Trophoblast cell (in vitro differentiated cells and primary cell): ENCODE measurements around the gene PRKAG1.

Source experiments
- DNase-seq, 2 donors: peaks; one replicate each; pipeline ENCODE4 v3.0.0-alpha.2; 2016
- H2AFZ ChIP-seq: 2 replicates; pipeline ENCODE4 v1.6.1; 2013; ENCODE audit warnings: low read length, moderate library complexity, mild to moderate bottlenecking; ENCODE audit not compliant: insufficient read depth, poor library complexity
- H2AK5ac ChIP-seq: 2 replicates; pipeline ENCODE4 v1.6.1; 2013; ENCODE audit warnings: mild to moderate bottlenecking, low read length
- H2BK120ac ChIP-seq: 2 replicates; pipeline ENCODE4 v1.6.1; 2013; ENCODE audit warnings: low read length, mild to moderate bottlenecking, moderate library complexity; ENCODE audit not compliant: insufficient read depth, poor library complexity
- H2BK12ac ChIP-seq: 2 replicates; pipeline ENCODE4 v1.6.1; 2013; ENCODE audit warnings: mild to moderate bottlenecking, low read length, moderate library complexity
- H2BK5ac ChIP-seq: 2 replicates; pipeline ENCODE4 v1.6.1; 2013; ENCODE audit warnings: low read length, low read depth, moderate library complexity, mild to moderate bottlenecking; ENCODE audit not compliant: poor library complexity
- H3K14ac ChIP-seq: 2 replicates; pipeline ENCODE4 v1.6.1; 2013; ENCODE audit warnings: mild to moderate bottlenecking, low read length
- H3K18ac ChIP-seq: 2 replicates; pipeline ENCODE4 v1.6.1; 2013; ENCODE audit warnings: mild to moderate bottlenecking, low read length
- H3K23ac ChIP-seq: 2 replicates; pipeline ENCODE4 v1.6.1; 2013; ENCODE audit warnings: low read length
- H3K27ac ChIP-seq: 2 replicates; pipeline ENCODE4 v1.5.1; 2013; ENCODE audit warnings: low read depth, mild to moderate bottlenecking, inconsistent platforms, low read length, moderate library complexity
- H3K27me3 ChIP-seq: 2 replicates; pipeline ENCODE4 v1.6.1; 2013; ENCODE audit warnings: inconsistent platforms, mild to moderate bottlenecking, low read length, moderate library complexity; ENCODE audit not compliant: insufficient read depth
- H3K36me3 ChIP-seq, 2 experiments: 1 replicate in 1 of 2; 2 replicates in 1 of 2; pipeline ENCODE4 v1.6.1; 2013; ENCODE audit warnings: low read length in 2 of 2, mild to moderate bottlenecking in 2 of 2, moderate library complexity in 1 of 2; ENCODE audit not compliant: insufficient read depth in 2 of 2, control insufficient read depth in 1 of 2
- H3K4ac ChIP-seq: 2 replicates; pipeline ENCODE4 v1.6.1; 2013; ENCODE audit warnings: low read depth, mild to moderate bottlenecking, low read length, moderate library complexity
- H3K4me1 ChIP-seq, 2 experiments: 1 replicate in 1 of 2; 2 replicates in 1 of 2; pipeline ENCODE4 v1.6.1; 2013; ENCODE audit warnings: low read length in 2 of 2, mild to moderate bottlenecking in 2 of 2, moderate library complexity in 1 of 2; ENCODE audit not compliant: insufficient read depth in 2 of 2, control insufficient read depth in 1 of 2
- H3K4me2 ChIP-seq: 2 replicates; pipeline ENCODE4 v1.6.1; 2013; ENCODE audit warnings: inconsistent platforms, mild to moderate bottlenecking, low read length, moderate library complexity
- H3K4me3 ChIP-seq: 2 replicates; pipeline ENCODE4 v1.5.1; 2013; ENCODE audit warnings: mild to moderate bottlenecking, low read depth, low read length, inconsistent platforms
- H3K79me1 ChIP-seq: one replicate; pipeline ENCODE4 v1.6.1; 2013; ENCODE audit warnings: low read length
- H3K79me2 ChIP-seq: 2 replicates; pipeline ENCODE4 v1.6.1; 2013; ENCODE audit warnings: low read length, mild to moderate bottlenecking; ENCODE audit not compliant: control insufficient read depth, insufficient read depth, poor library complexity
- H3K9ac ChIP-seq: 2 replicates; pipeline ENCODE4 v1.6.1; 2013; ENCODE audit warnings: mild to moderate bottlenecking, low read length
- H3K9me3 ChIP-seq: 2 replicates; pipeline ENCODE4 v1.6.1; 2013; ENCODE audit warnings: low read depth, mild to moderate bottlenecking, control low read depth, inconsistent platforms, low read length; ENCODE audit not compliant: insufficient read depth
- H4K12ac ChIP-seq: 2 replicates; pipeline ENCODE4 v1.6.1; 2013; ENCODE audit warnings: low read depth, mild to moderate bottlenecking, low read length, moderate library complexity
- H4K8ac ChIP-seq: 2 replicates; pipeline ENCODE4 v1.6.1; 2013; ENCODE audit warnings: low read depth, mild to moderate bottlenecking, low read length, moderate library complexity
- H4K91ac ChIP-seq: one replicate; pipeline ENCODE4 v1.6.1; 2013; ENCODE audit warnings: low read depth, mild to moderate bottlenecking, low read length, moderate library complexity
- WGBS: extraction: QIAGEN DNeasy Blood & Tissue Kit; methylation state at CpG from one replicate; pipeline ENCODE4 v1.1.7; 2013; ENCODE audit warnings: missing lambda C conversion rate; ENCODE audit not compliant: insufficient read length, insufficient coverage; ENCODE audit errors: extremely low coverage; 5-methylcytosine and 5-hydroxymethylcytosine counted together

PRKAG1 gene

DNA sequence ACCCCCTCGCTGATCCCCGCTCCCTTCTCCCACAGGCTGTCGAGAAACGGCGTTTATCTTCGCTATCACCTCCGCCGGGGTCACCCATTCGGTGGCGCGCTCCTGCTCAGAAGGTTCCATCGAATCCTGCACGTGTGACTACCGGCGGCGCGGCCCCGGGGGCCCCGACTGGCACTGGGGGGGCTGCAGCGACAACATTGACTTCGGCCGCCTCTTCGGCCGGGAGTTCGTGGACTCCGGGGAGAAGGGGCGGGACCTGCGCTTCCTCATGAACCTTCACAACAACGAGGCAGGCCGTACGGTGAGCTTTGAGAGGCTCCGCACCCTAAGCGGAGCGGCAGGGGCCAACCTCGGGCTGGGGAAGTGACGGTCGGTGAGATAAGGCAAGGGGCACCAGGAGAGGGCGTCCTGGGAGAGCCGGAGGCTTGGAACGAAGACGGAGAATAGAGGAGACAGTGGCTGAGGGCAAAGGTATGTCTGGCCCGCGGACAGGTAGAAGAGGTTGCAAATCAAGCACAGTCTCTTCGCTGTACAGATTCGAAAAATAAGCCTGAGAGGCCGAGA lies 38.1 kb downstream of the PRKAG1 start:
- Histone ChIP-seq H2AFZ (peak overlapping the region; percentile 32), H3K18ac (no peak overlapping the region), H3K27me3 (peaks cover 90% of the 10 kb centered on the region), H3K9me3 (peaks cover 9% of the 10 kb centered on the region), H4K12ac (no peak overlapping the region), H3K9ac (no peak overlapping the region), H3K36me3 (no peaks in the 10 kb centered on the region), H2BK120ac (no peak overlapping the region), H3K4me2 (peak overlapping the region; percentile 54), H2AK5ac (no peak overlapping the region), H3K23ac (no peak overlapping the region), H4K91ac (no peak overlapping the region), H4K8ac (no peak overlapping the region), H3K79me1 (no peaks in the 10 kb centered on the region), H3K27ac (no peak overlapping the region), H3K4me3 (peak overlapping the region; percentile 55), H3K79me2 (no peaks in the 10 kb centered on the region), H3K4ac (no peak overlapping the region), H3K4me1 (peaks cover 24 to 35% of the 10 kb centered on the region in 2 experiments), H2BK5ac (no peak overlapping the region), H3K14ac (no peak overlapping the region), H2BK12ac (no peak overlapping the region)
- peak; percentile 62 to 74 for DNase-seq
- WGBS: no CpG with 5 or more reads among the region's 46 CpGs

DNA sequence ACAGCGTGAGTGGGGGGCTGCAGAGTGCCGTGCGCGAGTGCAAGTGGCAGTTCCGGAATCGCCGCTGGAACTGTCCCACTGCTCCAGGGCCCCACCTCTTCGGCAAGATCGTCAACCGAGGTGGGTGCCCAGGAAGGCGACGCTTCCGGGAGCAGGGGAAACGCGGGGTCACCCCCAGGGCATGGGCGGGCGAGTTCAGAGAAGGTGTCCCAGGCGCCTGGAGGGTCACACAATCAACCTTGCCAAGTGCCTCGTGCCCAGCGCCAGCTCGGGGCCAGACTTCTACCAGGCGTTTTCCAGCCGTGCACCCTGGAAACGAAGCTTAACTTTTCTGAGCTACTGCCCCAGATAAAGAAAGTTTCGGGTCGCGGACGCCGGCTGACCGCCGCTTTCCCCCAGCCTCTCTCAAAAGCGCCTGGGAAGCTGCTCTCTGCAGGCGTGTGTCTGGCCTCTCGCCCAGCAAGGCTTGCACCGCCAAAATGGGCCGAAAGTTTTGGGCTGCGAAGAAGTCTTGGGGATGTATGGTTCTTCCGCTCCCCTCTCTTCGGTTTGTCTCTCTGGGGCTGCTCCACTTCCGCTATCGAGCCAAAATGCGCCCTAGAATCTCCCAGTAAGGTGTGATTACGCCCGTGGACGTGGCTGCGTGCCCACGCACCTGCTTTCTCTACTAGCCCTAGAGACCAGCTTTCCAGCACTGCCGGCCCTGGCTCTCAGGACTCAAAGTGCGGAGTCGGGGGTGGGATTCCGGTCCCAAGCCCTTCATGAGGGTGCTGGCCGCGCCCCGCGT lies 38.8 kb downstream of the PRKAG1 start:
- Histone ChIP-seq H4K91ac (no peak overlapping the region), H3K4ac (no peak overlapping the region), H3K9ac (no peak overlapping the region), H3K18ac (no peak overlapping the region), H2BK12ac (no peak overlapping the region), H3K79me2 (no peaks in the 10 kb centered on the region), H3K14ac (no peak overlapping the region), H3K9me3 (peaks cover 9% of the 10 kb centered on the region), H3K36me3 (no peaks in the 10 kb centered on the region), H2AFZ (peak overlapping the region; percentile 32), H3K23ac (no peak overlapping the region), H3K79me1 (no peaks in the 10 kb centered on the region), H2BK120ac (no peak overlapping the region), H3K4me1 (peaks cover 24 to 35% of the 10 kb centered on the region in 2 experiments), H2AK5ac (no peak overlapping the region), H4K8ac (no peak overlapping the region), H3K27ac (no peak overlapping the region), H2BK5ac (no peak overlapping the region), H3K4me3 (no peak overlapping the region), H4K12ac (no peak overlapping the region), H3K4me2 (peak overlapping the region; percentile 54), H3K27me3 (peaks cover 86% of the 10 kb centered on the region)
- WGBS: no CpG with 5 or more reads among the region's 55 CpGs
- DNase-seq: no peak

DNA sequence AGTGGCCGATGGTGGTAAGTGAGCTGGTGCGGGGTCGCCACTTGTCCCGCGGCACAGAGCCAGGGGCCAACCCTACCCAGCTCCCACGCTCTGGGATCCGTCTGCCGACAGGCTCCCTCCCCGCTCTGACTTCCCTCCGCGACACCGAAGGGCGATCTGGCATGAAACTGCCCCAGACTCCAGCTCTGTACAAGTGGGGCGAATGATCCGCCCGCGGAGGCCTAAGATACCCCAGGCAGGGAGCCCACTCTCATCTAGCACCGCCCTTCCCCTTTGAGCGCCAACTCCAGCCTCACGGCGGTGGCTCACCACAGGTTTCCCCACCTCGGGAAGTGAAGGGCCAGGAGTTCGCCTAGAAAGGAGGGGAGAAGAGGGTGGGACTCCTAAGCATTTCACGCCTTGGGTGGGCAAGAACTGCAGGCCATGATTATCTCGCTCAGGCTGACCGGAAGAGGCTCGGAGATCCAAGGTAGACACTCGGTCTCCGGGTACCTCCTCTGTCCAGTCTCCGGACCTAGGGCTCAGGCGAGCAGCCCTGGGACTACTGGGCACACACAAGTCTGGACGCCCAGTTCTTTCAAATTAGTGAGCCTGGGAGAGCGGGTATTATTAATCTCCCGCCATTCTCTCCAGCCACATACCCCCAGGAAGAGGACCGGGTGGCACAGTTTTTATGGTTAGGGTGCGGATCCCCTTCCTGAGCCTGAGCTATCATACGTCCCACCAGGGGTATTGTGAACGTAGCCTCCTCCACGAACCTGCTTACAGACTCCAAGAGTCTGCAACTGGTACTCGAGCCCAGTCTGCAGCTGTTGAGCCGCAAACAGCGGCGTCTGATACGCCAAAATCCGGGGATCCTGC lies 39.6 kb downstream of the PRKAG1 start:
- Histone ChIP-seq H3K79me2 (no peaks in the 10 kb centered on the region), H2AK5ac (no peak overlapping the region), H3K27ac (no peak overlapping the region), H3K14ac (no peak overlapping the region), H3K4me3 (no peak overlapping the region), H3K4me1 (peaks cover 24 to 35% of the 10 kb centered on the region in 2 experiments), H4K8ac (no peak overlapping the region), H4K91ac (no peak overlapping the region), H3K27me3 (peaks cover 78% of the 10 kb centered on the region), H3K4me2 (peak overlapping the region; percentile 40), H2BK12ac (no peak overlapping the region), H3K9me3 (peaks cover 9% of the 10 kb centered on the region), H2BK120ac (no peak overlapping the region), H3K4ac (no peak overlapping the region), H2BK5ac (no peak overlapping the region), H3K79me1 (no peaks in the 10 kb centered on the region), H3K9ac (no peak overlapping the region), H3K36me3 (no peaks in the 10 kb centered on the region), H3K18ac (no peak overlapping the region), H2AFZ (peak overlapping the region; percentile 9), H4K12ac (no peak overlapping the region), H3K23ac (no peak overlapping the region)
- no CpG with 5 or more reads among the region's 45 CpGs for WGBS
- no peak for DNase-seq

DNA sequence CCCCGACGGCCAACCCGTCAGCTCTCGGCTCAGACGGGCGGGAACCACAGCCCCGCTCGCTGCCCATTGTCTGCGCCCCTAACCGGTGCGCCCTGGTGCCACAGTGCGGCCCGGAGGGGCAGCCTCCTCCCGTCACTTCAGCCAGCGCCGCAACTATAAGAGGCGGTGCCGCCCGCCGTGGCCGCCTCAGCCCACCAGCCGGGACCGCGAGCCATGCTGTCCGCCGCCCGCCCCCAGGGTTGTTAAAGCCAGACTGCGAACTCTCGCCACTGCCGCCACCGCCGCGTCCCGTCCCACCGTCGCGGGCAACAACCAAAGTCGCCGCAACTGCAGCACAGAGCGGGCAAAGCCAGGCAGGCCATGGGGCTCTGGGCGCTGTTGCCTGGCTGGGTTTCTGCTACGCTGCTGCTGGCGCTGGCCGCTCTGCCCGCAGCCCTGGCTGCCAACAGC lies 40.3 kb downstream of the PRKAG1 start, which contains the start of gene WNT1:
Gene WNT1, plus strand, starts transcription at position 32 of the 450 bp plus-strand sequence. Its CDS starts 329 bp downstream, at position 361.
- no peak within 1 kb of the TSS for H3K27ac ChIP-seq
- H3K4me1 ChIP-seq: peaks cover 24 to 35% of the 10 kb centered on the region in 2 experiments
- no peaks in the 10 kb centered on the region for H3K36me3 ChIP-seq
- no peak for DNase-seq
- H3K4ac ChIP-seq: no peak within 1 kb of the TSS
- no peak within 1 kb of the TSS for H2BK120ac ChIP-seq
- H4K8ac ChIP-seq: no peak within 1 kb of the TSS
- no CpG with 5 or more reads among the region's 45 CpGs for WGBS
- peak within 1 kb of the TSS; percentile 9 for H2AFZ ChIP-seq
- H2BK12ac ChIP-seq: no peak within 1 kb of the TSS
- no peak within 1 kb of the TSS for H3K23ac ChIP-seq
- H2BK5ac ChIP-seq: no peak within 1 kb of the TSS
- no peak within 1 kb of the TSS for H3K14ac ChIP-seq
- peaks cover 9% of the 10 kb centered on the region for H3K9me3 ChIP-seq
- H2AK5ac ChIP-seq: no peak within 1 kb of the TSS
- H4K91ac ChIP-seq: no peak within 1 kb of the TSS
- H3K79me1 ChIP-seq: no peaks in the 10 kb centered on the region
- H3K4me3 ChIP-seq: no peak within 1 kb of the TSS
- H3K27me3 ChIP-seq: peaks cover 79% of the 10 kb centered on the region
- no peaks in the 10 kb centered on the region for H3K79me2 ChIP-seq
- no peak within 1 kb of the TSS for H3K9ac ChIP-seq
- H3K4me2 ChIP-seq: peak within 1 kb of the TSS; percentile 40
- no peak within 1 kb of the TSS for H4K12ac ChIP-seq
- H3K18ac ChIP-seq: no peak within 1 kb of the TSS
